HK-2 (cell line): ENCODE results near the gene LINC00632.
A peak's percentile ranks its signal among the peaks of the same experiment; 100 is the strongest.

Experiments used
- DNase-seq: peaks from one replicate; pipeline ENCODE4 v3.0.0-alpha.2; 2018; ENCODE audit not compliant: unreplicated experiment

Gene LINC00632

GRCh38 chrX:140765043-140765784 lies 55.7 kb downstream of the LINC00632 start:
- peak; percentile 0 for DNase-seq

GRCh38 chrX:140766024-140766611 lies 56.6 kb downstream of the LINC00632 start:
- DNase-seq: peak; percentile 14

GRCh38 chrX:140767646-140768045 lies 58.1 kb downstream of the LINC00632 start:
- no peak for DNase-seq

- no peak for DNase-seq
These were observed 65.7 kb downstream of the LINC00632 start for GRCh38 chrX:140775211-140775610.

GRCh38 chrX:140776320-140776719 lies 66.8 kb downstream of the LINC00632 start:
- DNase-seq: no peak

GRCh38 chrX:140794642-140795041 lies 85.1 kb downstream of the LINC00632 start:
- DNase-seq: no peak

- no peak for DNase-seq
These were observed 89.7 kb downstream of the LINC00632 start for GRCh38 chrX:140799216-140799615.

GRCh38 chrX:140804292-140804691 lies 94.7 kb downstream of the LINC00632 start:
- DNase-seq: no peak

GRCh38 chrX:140815868-140816267 lies 106.3 kb downstream of the LINC00632 start:
- DNase-seq: no peak

GRCh38 chrX:140817943-140818342 lies 108.4 kb downstream of the LINC00632 start:
- DNase-seq: no peak

- DNase-seq: no peak
These were observed 111.7 kb downstream of the LINC00632 start for GRCh38 chrX:140821280-140821679.

GRCh38 chrX:140822184-140822583 lies 112.6 kb downstream of the LINC00632 start:
- DNase-seq: no peak

GRCh38 chrX:140822861-140823260 lies 113.3 kb downstream of the LINC00632 start:
- DNase-seq: no peak

- no peak for DNase-seq
These were observed 127.3 kb downstream of the LINC00632 start for GRCh38 chrX:140836874-140837273.
